GM12878 (cell line): ENCODE results near the gene ABTB1. TPM values are rescaled to one million over a fixed set of nuclear protein-coding genes. Genes with fewer than 3 reads are reported as not detected.

ENCODE experiments used
- ATAC-seq: fragments of 200-7000 bp; cut with Tn5 transposase; 3 replicates; pipeline ENCODE4 v1.9.1; 2020; ENCODE audit warnings: mild to moderate bottlenecking, moderate library complexity
- BruUV-seq: library from RNA; stranded (reverse); fragments of 400-500 nt; replicated peaks from 2 replicates; lab custom pipeline; 2021; lab: Mats Ljungman, UMichigan
- CTCF ChIA-PET: fragments of 300-600 bp; sonication (Branson Sonifier 250); formaldehyde crosslinking; extraction: SDS; loops from one replicate; lab custom pipeline; 2021; ENCODE audit warnings: inconsistent platforms; lab: Yijun Ruan, JAX
- POLR2A ChIA-PET: fragments of 350-600 bp; formaldehyde crosslinking; extraction: SDS; loops from one replicate; lab custom pipeline; 2021; ENCODE audit warnings: inconsistent platforms; lab: Charles Lee
- RAD21 ChIA-PET: fragments of 300-600 bp; sonication (Branson Sonifier 250); formaldehyde crosslinking; loops from one replicate; lab custom pipeline; 2023; ENCODE audit warnings: antibody characterized with exemption; ENCODE audit not compliant: unreplicated experiment; lab: Charles Lee
- SMC1A ChIA-PET: fragments of 300-600 bp; sonication (Branson Sonifier 250); formaldehyde crosslinking; loops from one replicate; lab custom pipeline; 2023; ENCODE audit not compliant: unreplicated experiment, uncharacterized antibody; lab: Charles Lee
- DNase-seq: peaks from one replicate; pipeline ENCODE4 v3.0.0-alpha.2; 2011; ENCODE audit warnings: low read depth, low spot score
- FAIRE-seq: peaks from 3 replicates; lab custom pipeline; 2011; peaks lifted over from hg19 to GRCh38; lab: Jason Lieb, UNC
- H2AFZ ChIP-seq: 2 replicates; pipeline ENCODE4 v1.6.0; 2011; ENCODE audit warnings: low read depth, low read length, control low read depth; ENCODE audit not compliant: control insufficient read depth
- H3K27ac ChIP-seq: 2 replicates; pipeline ENCODE4 v1.5.1; 2011; ENCODE audit warnings: control low read depth; ENCODE audit not compliant: control insufficient read depth, insufficient read depth
- H3K27me3 ChIP-seq, 2 experiments: replicated peaks in 1 of 2; 2 replicates each; pipeline versions ENCODE4 v1.6.0 to v1.6.1; 2011; ENCODE audit warnings: low read length in 1 of 2; ENCODE audit not compliant: control insufficient read depth in 2 of 2, insufficient read depth in 2 of 2
- H3K36me3 ChIP-seq, 2 experiments: 2 replicates each; pipeline ENCODE4 v1.5.1; 2011; ENCODE audit warnings: low read length in 1 of 2; ENCODE audit not compliant: control insufficient read depth in 2 of 2, insufficient read depth in 2 of 2
- H3K4me1 ChIP-seq: 2 replicates; pipeline ENCODE4 v1.6.1; 2011; ENCODE audit warnings: mild to moderate bottlenecking, low read length, moderate library complexity, mixed read lengths; ENCODE audit not compliant: control insufficient read depth, insufficient read depth
- H3K4me2 ChIP-seq: 2 replicates; pipeline ENCODE4 v1.6.0; 2011; ENCODE audit warnings: control low read depth; ENCODE audit not compliant: control insufficient read depth, insufficient read depth
- H3K4me3 ChIP-seq: fragments of 200-600 bp; sonication (generic); 2 replicates; pipeline ENCODE4 v1.5.1; 2016
- H3K79me2 ChIP-seq: 2 replicates; pipeline ENCODE4 v1.6.0; 2011; ENCODE audit warnings: low read length; ENCODE audit not compliant: control insufficient read depth, insufficient read depth
- H3K9ac ChIP-seq: 2 replicates; pipeline ENCODE4 v1.8.0; 2011; ENCODE audit warnings: low read length, control low read depth, mixed read lengths; ENCODE audit not compliant: control insufficient read depth, insufficient read depth
- H3K9me3 ChIP-seq: replicated peaks from 3 replicates; pipeline ENCODE4 v1.5.1; 2011; ENCODE audit warnings: mild to moderate bottlenecking, low read length; ENCODE audit not compliant: control insufficient read depth, insufficient read depth
- H4K20me1 ChIP-seq: 2 replicates; pipeline ENCODE4 v1.6.0; 2011; ENCODE audit not compliant: control insufficient read depth, insufficient read depth
- BACH1 ChIP-seq: fragments of 450-650 bp; IDR thresholded peaks from 2 replicates; pipeline ENCODE4 v1.6.1; 2017; ENCODE audit warnings: mild to moderate bottlenecking, borderline replicate concordance
- IKZF2 ChIP-seq, 2 experiments: fragments of 450-650 bp; IDR thresholded peaks; 2 replicates each; pipeline ENCODE4 v1.6.1; 2017; ENCODE audit warnings: mild to moderate bottlenecking in 2 of 2, moderate library complexity in 2 of 2
- LARP7 ChIP-seq: fragments of 450-650 bp; IDR thresholded peaks from 2 replicates; pipeline ENCODE4 v1.6.1; 2017; ENCODE audit warnings: mild to moderate bottlenecking
- MAX ChIP-seq: IDR thresholded peaks from 2 replicates; pipeline ENCODE4 v1.6.1; 2012; ENCODE audit warnings: low read depth, low read length, improper control_type of control experiment
- MLLT1 ChIP-seq: fragments of 450-650 bp; IDR thresholded peaks from 2 replicates; pipeline ENCODE4 v1.6.1; 2016; ENCODE audit warnings: mild to moderate bottlenecking
- NR2F1 ChIP-seq: fragments of 450-650 bp; conservative IDR thresholded peaks from 2 replicates; pipeline ENCODE4 v1.6.1; 2017; ENCODE audit warnings: mild to moderate bottlenecking
- POLR2A ChIP-seq: IDR thresholded peaks from 2 replicates; pipeline ENCODE4 v1.6.1; 2011; ENCODE audit warnings: low read depth, mild to moderate bottlenecking, low read length
- POLR2AphosphoS5 ChIP-seq: IDR thresholded peaks from 2 replicates; pipeline ENCODE4 v1.6.1; 2011; ENCODE audit warnings: mild to moderate bottlenecking, low read length, inconsistent platforms
- RFX5 ChIP-seq: IDR thresholded peaks from 2 replicates; pipeline ENCODE4 v1.6.1; 2011; ENCODE audit warnings: low read depth, low read length, improper control_type of control experiment
- SMARCA5 ChIP-seq: fragments of 450-650 bp; IDR thresholded peaks from 2 replicates; pipeline ENCODE4 v1.6.1; 2017; ENCODE audit warnings: mild to moderate bottlenecking
- ZBTB40 ChIP-seq: fragments of 450-650 bp; IDR thresholded peaks from 2 replicates; pipeline ENCODE4 v1.6.1; 2016; ENCODE audit warnings: mild to moderate bottlenecking, moderate library complexity, borderline replicate concordance
- ZNF384 ChIP-seq: IDR thresholded peaks from 2 replicates; pipeline ENCODE4 v1.6.1; 2012; ENCODE audit warnings: low read depth, mild to moderate bottlenecking, low read length, improper control_type of control experiment, borderline replicate concordance
- WGBS: methylation state at CpG from one replicate; pipeline ENCODE4 v1.1.6; 2016; ENCODE audit warnings: low lambda C conversion rate; ENCODE audit not compliant: insufficient replicate concordance, insufficient coverage; ENCODE audit errors: missing lambda C conversion rate; 5-methylcytosine and 5-hydroxymethylcytosine counted together
- in situ Hi-C: fragments of 300-500 bp; cut with MboI; formaldehyde crosslinking; loops from 9 replicates; pipeline ENCODE4 v1.14.3; 2018; ENCODE audit warnings: mixed read lengths
- intact Hi-C: fragments of 100-400 bp; cut with micrococcal nuclease; formaldehyde crosslinking; loops from one replicate; pipeline ENCODE4 v1.14.2; 2022; ENCODE audit not compliant: unreplicated experiment
- polyA plus RNA-seq, 11 experiments: library from polyadenylated mRNA; depleted of rRNA in 4 of 11; unstranded in 6 of 11; stranded (reverse) in 5 of 11; fragments of >200 nt; fragmentation: Nextera tagmentation in 4 of 11; fragmentation: Illumina TruSeq in 1 of 11; extraction: Ambion mirVana in 4 of 11; extraction: Trizol in 1 of 11; gene quantifications; 1 replicate in 1 of 11; 2 replicates in 10 of 11; pipeline versions ENCODE4 v1.2.1 to v1.2.3, GENCODE V29; 2011 to 2016; ENCODE audit warnings: inconsistent platforms in 2 of 11, missing spikeins in 2 of 11, low read depth in 1 of 11
- total RNA-seq, 4 experiments: library from RNA; depleted of rRNA in 3 of 4; stranded (reverse); fragments of >200 nt in 3 of 4; fragmentation: Illumina TruSeq in 1 of 4; extraction: Trizol in 1 of 4; gene quantifications; 2 replicates each; pipeline versions ENCODE4 v1.2.1 to v1.2.3, GENCODE V29; 2013 to 2021

Gene ABTB1
- total and polyA plus RNA-seq, 10 of the 15 experiments (the other 5 are each of a cell fraction or from before 2014, with no cell fraction given) = 0.11 to 10.2 (median 7.1) TPM

- in situ Hi-C loops = no loop called here
- H3K36me3 ChIP-seq = no peaks in the 10 kb centered on the region
- ChIA-PET RAD21 (no interaction called here), SMC1A (no interaction called here), POLR2A (no interaction called here), CTCF (no interaction called here)
- BruUV-seq = no TSS peak
- H3K4me2 ChIP-seq = no peak overlapping the region
- intact Hi-C loops = no loop called here
- H3K9me3 ChIP-seq = no peaks in the 10 kb centered on the region
- DNase-seq (no peak), FAIRE-seq (no peak), ATAC-seq (no peak)
- no peak overlapping the region for H2AFZ ChIP-seq
- no peaks in the 10 kb centered on the region for H4K20me1 ChIP-seq
- peaks cover 23% of the 10 kb centered on the region for H3K4me1 ChIP-seq
- no peaks in the 10 kb centered on the region for H3K27me3 ChIP-seq
- peaks cover 7% of the 10 kb centered on the region for H3K79me2 ChIP-seq
- 39% methylated on average over 4 of the region's 4 CpGs for WGBS
- no peak overlapping the region for H3K4me3 ChIP-seq
- TF ChIP-seq SMARCA5 (no peak), RFX5 (no peak)
- no peak overlapping the region for H3K9ac ChIP-seq
- H3K27ac ChIP-seq = no peak overlapping the region
Measured at GRCh38 chr3:127676456-127676855, 3.7 kb downstream of the ABTB1 start.

GRCh38 chr3:127676921-127677351, 4.2 kb downstream of the ABTB1 start:
- intact Hi-C loops (no loop called here), in situ Hi-C loops (no loop called here)
- Histone ChIP-seq H3K4me3 (no peak overlapping the region), H3K79me2 (peaks cover 5% of the 10 kb centered on the region), H3K27ac (no peak overlapping the region), H3K36me3 (no peaks in the 10 kb centered on the region), H3K9ac (no peak overlapping the region), H3K4me2 (no peak overlapping the region), H4K20me1 (no peaks in the 10 kb centered on the region), H3K4me1 (peaks cover 25% of the 10 kb centered on the region), H2AFZ (no peak overlapping the region), H3K27me3 (no peaks in the 10 kb centered on the region), H3K9me3 (no peaks in the 10 kb centered on the region)
- no TSS peak for BruUV-seq
- 85% methylated on average over 21 of the region's 21 CpGs for WGBS
- DNase-seq (no peak), FAIRE-seq (no peak), ATAC-seq (no peak)
- RAD21 ChIA-PET = no interaction called here
- CTCF ChIA-PET = no interaction called here
- SMC1A ChIA-PET = no interaction called here
- POLR2A ChIA-PET = no interaction called here
- TF ChIP-seq BACH1 (no peak), ZBTB40 (no peak), ZNF384 (no peak), LARP7 (no peak), MAX (no peak), MLLT1 (no peak), POLR2AphosphoS5 (no peak), IKZF2 (IDR thresholded peaks at IDR 0.05) (no peak), NR2F1 (no peak), POLR2A (no peak)
